GM12891 (cell line): Measurements from ENCODE around the gene PITPNB.

Source experiments
- PAX5 ChIP-seq: IDR thresholded peaks from 2 replicates; pipeline ENCODE4 v1.6.1; 2011; ENCODE audit warnings: low read length, moderate library complexity, mild to moderate bottlenecking; ENCODE audit not compliant: insufficient read depth, severe bottlenecking
- POLR2A ChIP-seq: IDR thresholded peaks from 2 replicates; pipeline ENCODE4 v1.6.1; 2011; ENCODE audit warnings: low read depth, low read length, control low read depth
- POLR2AphosphoS5 ChIP-seq: IDR thresholded peaks from 2 replicates; pipeline ENCODE4 v1.6.1; 2011; ENCODE audit warnings: low read depth, low read length, control low read depth
- POU2F2 ChIP-seq: IDR thresholded peaks from 2 replicates; pipeline ENCODE4 v1.6.1; 2011; ENCODE audit warnings: low read depth, mild to moderate bottlenecking, control low read depth, low read length, moderate library complexity
- SPI1 ChIP-seq: IDR thresholded peaks from 2 replicates; pipeline ENCODE4 v1.6.1; 2011; ENCODE audit warnings: low read depth, low read length, control low read depth
- TAF1 ChIP-seq: IDR thresholded peaks from 2 replicates; pipeline ENCODE4 v1.6.1; 2011; ENCODE audit warnings: low read depth, low read length, control low read depth

DNA sequence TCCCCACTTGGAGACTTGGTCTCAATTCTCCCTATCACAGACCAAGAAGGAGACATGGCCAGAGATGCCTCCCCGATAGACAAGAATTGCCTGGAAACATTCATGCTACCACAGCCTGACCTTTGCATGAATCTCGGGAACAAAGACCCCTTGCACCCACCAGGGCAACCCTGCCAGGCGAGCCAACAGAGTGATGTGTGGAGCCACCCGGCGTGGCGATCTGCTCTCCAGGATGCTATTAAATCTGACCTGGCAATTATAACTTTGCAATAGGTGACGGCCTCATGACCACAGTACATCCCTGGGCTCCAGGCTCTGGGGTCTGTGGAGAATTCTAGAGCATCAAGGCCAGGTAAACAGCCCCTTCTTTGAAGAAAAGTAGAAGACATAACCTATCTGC, 86.5 kb downstream of the PITPNB start:
- TF ChIP-seq POLR2AphosphoS5 (no peak), TAF1 (no peak), POLR2A (no peak), SPI1 (no peak), POU2F2 (no peak), PAX5 (no peak)
